SK-N-SH (cell line): Measurements from ENCODE around the gene PPM1E. TPM values are rescaled to one million over a fixed set of nuclear protein-coding genes. Genes with fewer than 3 reads are reported as not detected.

Experiments
- CTCF ChIA-PET: fragments of 300-600, 350-600 bp; formaldehyde crosslinking; extraction: SDS; loops from one replicate; lab custom pipeline; 2021; lab: Yijun Ruan, JAX
- POLR2A ChIA-PET: fragments of 350-600 bp; sonication (Branson Sonifier 250); formaldehyde crosslinking; extraction: SDS; loops from one replicate; lab custom pipeline; 2020; ENCODE audit warnings: antibody characterized with exemption, inconsistent platforms; lab: Yijun Ruan, JAX
- DNase-seq: peaks from one replicate; pipeline ENCODE4 v3.0.0; 2012
- H2AFZ ChIP-seq: fragments of 200-600 bp; sonication (generic); 2 replicates; pipeline ENCODE4 v1.8.1; 2016; ENCODE audit warnings: antibody characterized with exemption, mild to moderate bottlenecking, low read depth
- H3F3A ChIP-seq: fragments of 200-600 bp; sonication (generic); replicated peaks from 2 replicates; pipeline ENCODE3; 2016; ENCODE audit warnings: antibody characterized with exemption, mild to moderate bottlenecking; ENCODE audit not compliant: insufficient read depth
- H3K27ac ChIP-seq, 2 experiments: fragments of 200-500 bp in 1 of 2; fragments of 200-600 bp in 1 of 2; sonication (Bioruptor generic) in 1 of 2; sonication (generic), shearing (Covaris generic) in 1 of 2; 2 replicates each; pipeline versions ENCODE4 v1.5.1 to v1.6.1; 2014 to 2016; ENCODE audit warnings: low read depth in 2 of 2, inconsistent platforms in 1 of 2, low read length in 1 of 2, mild to moderate bottlenecking in 1 of 2, mixed read lengths in 1 of 2
- H3K27me3 ChIP-seq: fragments of 200-600 bp; sonication (generic), shearing (Covaris generic); 2 replicates; pipeline ENCODE4 v1.6.1; 2016; ENCODE audit warnings: mixed run types; ENCODE audit not compliant: insufficient read depth
- H3K36me3 ChIP-seq, 2 experiments: fragments of 200-500 bp in 1 of 2; fragments of 200-600 bp in 1 of 2; sonication (Bioruptor generic) in 1 of 2; sonication (generic) in 1 of 2; replicated peaks in 1 of 2; 2 replicates each; pipeline versions ENCODE3 to v1.5.1; 2014 to 2016; ENCODE audit warnings: low read length in 1 of 2, mild to moderate bottlenecking in 1 of 2; ENCODE audit not compliant: insufficient read depth in 2 of 2, control insufficient read depth in 1 of 2
- H3K4me1 ChIP-seq, 2 experiments: fragments of 200-500 bp in 1 of 2; fragments of 200-600 bp in 1 of 2; sonication (Bioruptor generic) in 1 of 2; sonication (generic), shearing (Covaris generic) in 1 of 2; 2 replicates each; pipeline versions ENCODE4 v1.5.1 to v1.6.1; 2014 to 2016; ENCODE audit warnings: low read depth in 1 of 2, low read length in 1 of 2, mixed run types in 1 of 2; ENCODE audit not compliant: insufficient read depth in 2 of 2, control insufficient read depth in 1 of 2
- H3K4me2 ChIP-seq: fragments of 200-600 bp; sonication (generic), shearing (Covaris generic); 2 replicates; pipeline ENCODE4 v1.6.1; 2017; ENCODE audit warnings: mixed run types
- H3K4me3 ChIP-seq, 2 experiments: fragments of 200-500 bp in 1 of 2; fragments of 200-600 bp in 1 of 2; sonication (Bioruptor generic) in 1 of 2; sonication (generic), shearing (Covaris generic) in 1 of 2; 2 replicates each; pipeline versions ENCODE4 v1.5.1 to v1.8.1; 2014 to 2016; ENCODE audit warnings: low read depth in 2 of 2, inconsistent platforms in 1 of 2, low read length in 1 of 2, mild to moderate bottlenecking in 1 of 2, mixed read lengths in 1 of 2, moderate library complexity in 1 of 2
- H3K79me2 ChIP-seq: fragments of 200-600 bp; sonication (generic); 2 replicates; pipeline ENCODE4 v1.8.1; 2017; ENCODE audit warnings: mild to moderate bottlenecking; ENCODE audit not compliant: insufficient read depth
- H3K9ac ChIP-seq: fragments of 200-600 bp; sonication (generic); 2 replicates; pipeline ENCODE4 v1.6.1; 2017; ENCODE audit warnings: mixed run types
- H3K9me2 ChIP-seq: fragments of 200-600 bp; sonication (generic); 2 replicates; pipeline ENCODE4 v1.6.1; 2017; ENCODE audit warnings: mixed run types
- H3K9me3 ChIP-seq: fragments of 200-600 bp; sonication (generic); 2 replicates; pipeline ENCODE4 v1.6.1; 2017; ENCODE audit warnings: mixed run types, mild to moderate bottlenecking, moderate library complexity
- H4K20me1 ChIP-seq: fragments of 200-600 bp; sonication (generic); 2 replicates; pipeline ENCODE4 v1.6.1; 2017; ENCODE audit warnings: mild to moderate bottlenecking, mixed run types; ENCODE audit not compliant: insufficient read depth
- ELF1 ChIP-seq: IDR thresholded peaks from 2 replicates; pipeline ENCODE4 v1.4.0; 2012
- FOXJ3 ChIP-seq: sonication (generic); formaldehyde crosslinking; IDR thresholded peaks from 2 replicates; pipeline ENCODE4 v1.5.1; 2020; ENCODE audit warnings: mild to moderate bottlenecking, missing genetic modification reagents
- FOXM1 ChIP-seq: IDR thresholded peaks from 2 replicates; pipeline ENCODE4 v1.4.0; 2012; ENCODE audit warnings: low read depth, mild to moderate bottlenecking
- IRF3 ChIP-seq: fragments of 150-350 bp; IDR thresholded peaks from 2 replicates; pipeline ENCODE4 v1.6.1; 2016; ENCODE audit warnings: mild to moderate bottlenecking, low read depth, low read length
- MEF2A ChIP-seq: IDR thresholded peaks from 2 replicates; pipeline ENCODE4 v1.4.0; 2012; ENCODE audit warnings: low read depth, borderline replicate concordance
- MXI1 ChIP-seq: IDR thresholded peaks from 2 replicates; pipeline ENCODE4 v1.6.1; 2012; ENCODE audit warnings: mild to moderate bottlenecking, low read depth, low read length, improper control_type of control experiment
- NFIC ChIP-seq: IDR thresholded peaks from 2 replicates; pipeline ENCODE4 v1.4.0; 2012; ENCODE audit warnings: borderline replicate concordance
- RAD21 ChIP-seq: IDR thresholded peaks from 2 replicates; pipeline ENCODE4 v1.6.1; 2012; ENCODE audit warnings: mild to moderate bottlenecking, low read length
- RCOR1 ChIP-seq: fragments of 150-350 bp; IDR thresholded peaks from 2 replicates; pipeline ENCODE4 v1.6.1; 2017; ENCODE audit warnings: antibody characterized with exemption, low read length
- REST ChIP-seq: IDR thresholded peaks from 2 replicates; pipeline ENCODE4 v1.6.1; 2012; ENCODE audit warnings: mild to moderate bottlenecking, low read depth, low read length, moderate library complexity
- RXRA ChIP-seq: IDR thresholded peaks from 2 replicates; pipeline ENCODE4 v1.4.0; 2012; ENCODE audit warnings: low read depth, mild to moderate bottlenecking, borderline replicate concordance
- SMC3 ChIP-seq: IDR thresholded peaks from 2 replicates; pipeline ENCODE4 v1.6.1; 2012; ENCODE audit warnings: low read depth, low read length, improper control_type of control experiment
- USF1 ChIP-seq: IDR thresholded peaks from 2 replicates; pipeline ENCODE4 v1.4.0; 2012; ENCODE audit warnings: low read depth, borderline replicate concordance
- YY1 ChIP-seq: IDR thresholded peaks from 2 replicates; pipeline ENCODE4 v1.4.0; 2012; ENCODE audit warnings: low read depth, mild to moderate bottlenecking
- WGBS: methylation state at CpG from one replicate; pipeline ENCODE4 v1.1.6; 2017; ENCODE audit warnings: low lambda C conversion rate; 5-methylcytosine and 5-hydroxymethylcytosine counted together
- polyA plus RNA-seq, 3 experiments: library from polyadenylated mRNA; depleted of rRNA; stranded (reverse); fragments of >200 nt; gene quantifications; 2 replicates each; pipeline ENCODE4 v1.2.3, GENCODE V29; 2012

Gene PPM1E
- polyA plus RNA-seq, 1 of the 3 experiments (the other 2 are of a cell fraction) = 0.08 TPM

GRCh38 chr17:58944166-58944565 is 188.5 kb downstream of the PPM1E start:
- DNase-seq = no peak
- no peaks in the 10 kb centered on the region for H3K27me3 ChIP-seq
- H3K27ac ChIP-seq = no peak overlapping the region
- no peaks in the 10 kb centered on the region for H4K20me1 ChIP-seq
- H3F3A ChIP-seq = no peaks in the 10 kb centered on the region
- H3K36me3 ChIP-seq = no peaks in the 10 kb centered on the region
- no peak overlapping the region for H3K4me2 ChIP-seq
- H3K9me3 ChIP-seq = peaks cover 2% of the 10 kb centered on the region; the same call in 1 of the 2 replicates
- H3K79me2 ChIP-seq = no peaks in the 10 kb centered on the region
- CTCF ChIA-PET = interaction anchor here (0.6 kb wide), 1 partner anchor 159 kb away, joined by 3 read pairs; no protein-coding TSS in a partner anchor
- H2AFZ ChIP-seq = no peak overlapping the region
- WGBS = 62% methylated on average over 2 of the region's 2 CpGs
- no peaks in the 10 kb centered on the region for H3K9me2 ChIP-seq
- POLR2A ChIA-PET = no interaction called here
- no peak overlapping the region for H3K4me3 ChIP-seq
- no peak for TF ChIP-seq FOXJ3 (CRISPR knock-in tag)
- no peak for TF ChIP-seq REST
- TF ChIP-seq FOXM1 = no peak
- TF ChIP-seq MEF2A = no peak
- no peak for TF ChIP-seq RAD21
- no peak for TF ChIP-seq RXRA
- TF ChIP-seq IRF3 = no peak
- no peak for TF ChIP-seq RCOR1
- no peak for TF ChIP-seq MXI1
- TF ChIP-seq ELF1 = no peak
- no peak for TF ChIP-seq YY1
- TF ChIP-seq NFIC = no peak
- TF ChIP-seq SMC3 = no peak
- TF ChIP-seq USF1 = no peak
- no peaks in the 10 kb centered on the region; a peak in 1 of 4 replicates for H3K4me1 ChIP-seq
- H3K9ac ChIP-seq = no peak overlapping the region
